K562 treated with DMSO at 1 percent for 24 hours (cell line): Measurements from ENCODE around the gene KCNJ3. TPM values are rescaled to one million over a fixed set of nuclear protein-coding genes. Genes with fewer than 3 reads are reported as not detected.

Source experiments
- total RNA-seq: library from RNA; unstranded; fragments of 300-600 nt; gene quantifications from 2 replicates; pipeline ENCODE4 v1.2.3, GENCODE V29; 2022; ENCODE audit warnings: low read depth; ENCODE audit not compliant: insufficient read depth

The KCNJ3 gene
- total RNA-seq = not detected in 2 replicates

GRCh38 chr2:154698296-154698720 is at the start of gene KCNJ3:
KCNJ3 (plus strand) TSS chr2:154698695; CDS start chr2:154698776, 81 bp downstream.

